Small intestine (tissue), 7 donors: ENCODE measurements around the gene SNORC. TPM values are rescaled to one million over a fixed set of nuclear protein-coding genes. Genes with fewer than 3 reads are reported as not detected.
A peak's percentile ranks its signal among the peaks of the same experiment; 100 is the strongest.

Experiments used
- DNase-seq, 2 donors: peaks; one replicate each; pipeline versions ENCODE4 v3.0.0 to v3.0.0-alpha.2; 2013
- FAIRE-seq: peaks from 2 replicates; lab custom pipeline; 2012; peaks lifted over from hg19 to GRCh38; lab: Jason Lieb, UNC
- H3K27ac ChIP-seq, 3 donors: one replicate each; pipeline ENCODE4 v1.5.1; 2013; ENCODE audit warnings: low read length in 2 of 3, mild to moderate bottlenecking in 2 of 3, control low read depth in 1 of 3, inconsistent platforms in 1 of 3, low read depth in 1 of 3, moderate library complexity in 1 of 3
- H3K27me3 ChIP-seq, 3 donors: one replicate each; pipeline ENCODE4 v1.6.1; 2013; ENCODE audit warnings: low read length in 3 of 3, inconsistent platforms in 1 of 3; ENCODE audit not compliant: control insufficient read depth in 3 of 3, insufficient read depth in 3 of 3
- H3K36me3 ChIP-seq, 3 donors: one replicate each; pipeline ENCODE4 v1.6.1; 2013; ENCODE audit warnings: low read length in 3 of 3, inconsistent platforms in 1 of 3, low read depth in 1 of 3, mild to moderate bottlenecking in 1 of 3, moderate library complexity in 1 of 3; ENCODE audit not compliant: control insufficient read depth in 3 of 3, insufficient read depth in 2 of 3
- H3K4me1 ChIP-seq, 3 donors: one replicate each; pipeline ENCODE4 v1.6.1; 2013; ENCODE audit warnings: low read length in 2 of 3, inconsistent platforms in 1 of 3, low read depth in 1 of 3, mild to moderate bottlenecking in 1 of 3, moderate library complexity in 1 of 3; ENCODE audit not compliant: control insufficient read depth in 3 of 3, insufficient read depth in 2 of 3
- H3K4me3 ChIP-seq, 3 donors: one replicate each; pipeline ENCODE4 v1.5.1; 2013; ENCODE audit warnings: low read length in 3 of 3, control low read depth in 1 of 3, inconsistent platforms in 1 of 3, low read depth in 1 of 3, mild to moderate bottlenecking in 1 of 3, moderate library complexity in 1 of 3
- H3K9me3 ChIP-seq, 2 donors: one replicate each; pipeline ENCODE4 v1.6.1; 2013; ENCODE audit warnings: low read depth in 1 of 2, low read length in 1 of 2; ENCODE audit not compliant: control insufficient read depth in 2 of 2, insufficient read depth in 1 of 2
- WGBS, 3 donors: extraction: QIAGEN DNeasy Blood & Tissue Kit; methylation state at CpG; one replicate each; pipeline ENCODE4 v1.1.7; 2013; 5-methylcytosine and 5-hydroxymethylcytosine counted together
- polyA plus RNA-seq, 4 donors: library from polyadenylated mRNA; stranded (reverse) in 3 of 4; unstranded in 1 of 4; fragments of 200-250 nt in 3 of 4; fragments of 120-200 nt in 1 of 4; gene quantifications; one replicate each; pipeline versions ENCODE4 v1.2.1 to v1.2.3, GENCODE V29; 2013
- donor health status: healthy with polysubstance abuse.
- donor health status: control.
- donor health status: control.
- donor health status: Bipolar disorder and iron deficiency.
- donor health status: healthy.

Gene SNORC
- polyA plus RNA-seq, 4 donors: 6.3 to 16.5 (median 10.4) TPM

- DNase-seq: no peak
- Histone ChIP-seq H3K27ac (no peak overlapping the region), H3K36me3 (peaks cover 0 to 7% (median 2%) of the 10 kb centered on the region in 3 donors), H3K4me3 (no peak overlapping the region), H3K4me1 (no peaks in the 10 kb centered on the region), H3K9me3 (peaks cover 0 to 7% of the 10 kb centered on the region in 2 donors), H3K27me3 (peaks cover 0 to 2% (median 0%) of the 10 kb centered on the region in 3 donors)
- WGBS, 3 donors: 90 to 98% (median 95%) methylated on average over 6 of the region's 6 CpGs
- no peak for FAIRE-seq
Observed at GRCh38 chr2:232910376-232910775, 40.3 kb downstream of the SNORC start.

- H3K36me3 ChIP-seq: peaks cover 2 to 7% (median 2%) of the 10 kb centered on the region in 3 donors
- WGBS, 3 donors: 59 to 78% (median 63%) methylated on average over 1 of the region's 1 CpG
- no peak overlapping the region for H3K4me3 ChIP-seq
- no peaks in the 10 kb centered on the region for H3K4me1 ChIP-seq
- no peak overlapping the region for H3K27ac ChIP-seq
- H3K27me3 ChIP-seq: peaks cover 0 to 2% (median 0%) of the 10 kb centered on the region in 3 donors
- H3K9me3 ChIP-seq: peaks cover 0 to 7% of the 10 kb centered on the region in 2 donors
- DNase-seq (no peak), FAIRE-seq (no peak)
Observed at GRCh38 chr2:232911712-232912277, 41.7 kb downstream of the SNORC start.

GRCh38 chr2:232913903-232914302, 43.8 kb downstream of the SNORC start:
- DNase-seq: no peak
- no peak overlapping the region for H3K27ac ChIP-seq
- no peak overlapping the region for H3K4me3 ChIP-seq
- WGBS, 3 donors: 64 to 86% (median 73%) methylated on average over 2 of the region's 2 CpGs
- peaks cover 0 to 2% (median 0%) of the 10 kb centered on the region in 3 donors for H3K27me3 ChIP-seq
- no peaks in the 10 kb centered on the region for H3K4me1 ChIP-seq
- peaks cover 2 to 7% (median 3%) of the 10 kb centered on the region in 3 donors for H3K36me3 ChIP-seq
- H3K9me3 ChIP-seq: peaks cover 0 to 7% of the 10 kb centered on the region in 2 donors
- FAIRE-seq: no peak

- H3K36me3 ChIP-seq: peaks cover 0 to 20% (median 11%) of the 10 kb centered on the region in 3 donors
- FAIRE-seq: no peak
- 95 to 98% (median 98%) methylated on average over 6 of the region's 6 CpGs for WGBS, 3 donors
Observed at GRCh38 chr2:232919141-232919540, 49.1 kb downstream of the SNORC start.

GRCh38 chr2:232920055-232920454, 50.0 kb downstream of the SNORC start:
- Histone ChIP-seq H3K4me1 (no peaks in the 10 kb centered on the region), H3K27me3 (peaks cover 0 to 7% (median 4%) of the 10 kb centered on the region in 3 donors), H3K4me3 (no peak overlapping the region), H3K27ac (no peak overlapping the region), H3K36me3 (peaks cover 0 to 22% (median 8%) of the 10 kb centered on the region in 3 donors), H3K9me3 (peaks cover 0 to 7% of the 10 kb centered on the region in 2 donors)
- DNase-seq: no peak
- FAIRE-seq: no peak
- WGBS, 3 donors: 75 to 92% (median 84%) methylated on average over 11 of the region's 11 CpGs

More at GRCh38 chr2:232919141-232919540, 49.1 kb downstream of the SNORC start:
- H3K27me3 ChIP-seq: peaks cover 0 to 1% (median 0%) of the 10 kb centered on the region in 3 donors
- H3K4me3 ChIP-seq: no peak overlapping the region
- peaks cover 0 to 2% of the 10 kb centered on the region in 2 donors for H3K9me3 ChIP-seq
- DNase-seq: no peak
- H3K27ac ChIP-seq: no peak overlapping the region
- H3K4me1 ChIP-seq: no peaks in the 10 kb centered on the region

GRCh38 chr2:232920760-232921159, 50.7 kb downstream of the SNORC start:
- Histone ChIP-seq H3K27me3 (peaks cover 0 to 14% (median 5%) of the 10 kb centered on the region in 3 donors), H3K36me3 (peaks cover 0 to 22% (median 8%) of the 10 kb centered on the region in 3 donors), H3K9me3 (peaks cover 0 to 7% of the 10 kb centered on the region in 2 donors), H3K4me1 (peaks cover 0 to 2% (median 0%) of the 10 kb centered on the region in 3 donors), H3K4me3 (no peak overlapping the region), H3K27ac (no peak overlapping the region)
- DNase-seq (no peak), FAIRE-seq (no peak)
- 75 to 85% (median 75%) methylated on average over 3 of the region's 3 CpGs for WGBS, 3 donors

GRCh38 chr2:232924433-232924832, 54.4 kb downstream of the SNORC start:
- H3K27me3 ChIP-seq: peaks cover 0 to 43% (median 19%) of the 10 kb centered on the region in 3 donors
- H3K9me3 ChIP-seq: peaks cover 0 to 7% of the 10 kb centered on the region in 2 donors
- peaks cover 0 to 20% (median 8%) of the 10 kb centered on the region in 3 donors for H3K36me3 ChIP-seq
- peaks cover 0 to 22% (median 4%) of the 10 kb centered on the region in 3 donors for H3K4me1 ChIP-seq
- no peak overlapping the region for H3K4me3 ChIP-seq
- FAIRE-seq (no peak), DNase-seq (no peak)
- H3K27ac ChIP-seq: no peak overlapping the region

GRCh38 chr2:232925153-232925820, 55.2 kb downstream of the SNORC start:
- 17 to 27% (median 25%) methylated on average over 11 of the region's 11 CpGs for WGBS, 3 donors
- H3K27ac ChIP-seq: no peak overlapping the region
- H3K9me3 ChIP-seq: peaks cover 0 to 7% of the 10 kb centered on the region in 2 donors
- peaks cover 0 to 12% (median 5%) of the 10 kb centered on the region in 3 donors for H3K36me3 ChIP-seq
- FAIRE-seq (no peak), DNase-seq (peak; percentile 67 to 74)
- H3K4me3 ChIP-seq: no peak overlapping the region
- H3K27me3 ChIP-seq: peaks cover 0 to 45% (median 20%) of the 10 kb centered on the region in 3 donors
- peaks cover 0 to 22% (median 4%) of the 10 kb centered on the region in 3 donors for H3K4me1 ChIP-seq
